Stimulated activated CD8-positive, alpha-beta memory T cell treated with anti-CD3 and anti-CD28 coated beads, Interleukin-15, amount 100 ng/mL, for 24 hours (primary cell): Measurements from ENCODE around the gene MAPKAPK2.

ENCODE experiments used
- DNase-seq: peaks from one replicate; pipeline ENCODE4 v3.0.0-alpha.2; 2020; ENCODE audit warnings: low read depth

MAPKAPK2 gene

DNA sequence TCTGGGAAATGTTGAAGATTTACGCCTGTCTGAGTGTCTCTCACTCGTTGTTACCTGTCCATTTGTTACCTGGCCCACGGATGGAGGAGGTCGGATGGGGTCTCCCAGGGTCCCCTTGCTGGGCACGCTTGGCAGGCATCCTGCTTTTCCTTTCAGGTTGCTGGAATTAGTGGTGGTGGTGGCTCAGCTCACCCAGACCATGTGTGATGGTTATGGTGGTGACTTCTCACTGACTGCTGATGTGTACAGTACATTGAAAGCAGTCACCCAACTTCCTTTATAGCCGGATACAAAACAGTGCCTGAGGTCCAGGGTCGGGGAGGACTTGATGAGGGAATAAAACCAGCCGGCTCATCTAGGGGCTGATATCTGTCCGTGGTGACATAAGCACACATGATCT, 19.5 kb downstream of the MAPKAPK2 start:
- DNase-seq, result no peak

DNA sequence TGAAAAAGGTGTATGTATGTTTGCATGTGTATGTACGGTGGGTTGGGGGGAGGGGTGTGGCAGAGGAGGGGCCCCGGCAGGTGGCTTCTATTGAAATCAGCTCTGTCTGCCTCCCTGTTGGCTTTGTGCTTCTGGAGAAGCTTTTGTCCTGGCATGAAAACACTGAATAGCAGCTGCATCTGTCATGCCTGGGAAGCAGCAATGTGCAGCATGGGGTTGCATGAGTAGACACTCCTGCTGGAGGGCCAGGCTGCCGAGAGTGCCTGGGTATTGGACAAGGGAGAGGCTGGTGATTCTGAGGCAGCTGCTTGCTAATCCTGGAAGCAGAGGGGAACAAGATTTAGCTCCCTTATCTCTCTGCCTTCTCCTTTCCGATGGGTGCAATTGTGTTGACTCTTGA, 20.5 kb downstream of the MAPKAPK2 start:
- DNase-seq, result no peak

DNA sequence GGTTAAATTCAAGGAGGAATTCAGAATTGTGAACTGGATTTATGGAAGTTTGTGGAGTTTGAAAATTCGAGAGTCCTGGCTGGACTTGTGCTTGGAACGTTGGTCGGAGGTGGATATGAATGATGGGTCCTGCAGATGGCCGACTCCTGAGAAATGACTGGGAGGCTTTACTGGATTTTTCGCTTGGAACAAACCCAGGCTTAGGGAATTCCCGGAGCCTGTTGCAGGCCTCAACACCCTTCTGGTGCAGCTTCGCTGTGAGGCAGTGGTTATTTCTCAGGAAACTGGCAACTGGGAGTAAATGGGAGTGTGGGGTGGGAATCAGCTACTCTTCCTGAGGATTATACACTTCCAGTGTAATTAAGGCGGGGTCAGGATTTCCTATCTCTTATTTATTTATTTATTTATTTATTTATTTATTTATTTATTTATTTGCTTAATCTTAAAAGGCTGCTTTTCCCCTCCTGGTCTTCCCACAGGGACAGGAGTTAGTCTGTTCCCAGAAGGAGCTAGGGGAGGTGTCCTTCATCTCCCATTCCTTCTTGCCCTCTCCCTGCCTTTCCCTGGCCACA, 21.1 kb downstream of the MAPKAPK2 start:
- DNase-seq, result no peak

DNA sequence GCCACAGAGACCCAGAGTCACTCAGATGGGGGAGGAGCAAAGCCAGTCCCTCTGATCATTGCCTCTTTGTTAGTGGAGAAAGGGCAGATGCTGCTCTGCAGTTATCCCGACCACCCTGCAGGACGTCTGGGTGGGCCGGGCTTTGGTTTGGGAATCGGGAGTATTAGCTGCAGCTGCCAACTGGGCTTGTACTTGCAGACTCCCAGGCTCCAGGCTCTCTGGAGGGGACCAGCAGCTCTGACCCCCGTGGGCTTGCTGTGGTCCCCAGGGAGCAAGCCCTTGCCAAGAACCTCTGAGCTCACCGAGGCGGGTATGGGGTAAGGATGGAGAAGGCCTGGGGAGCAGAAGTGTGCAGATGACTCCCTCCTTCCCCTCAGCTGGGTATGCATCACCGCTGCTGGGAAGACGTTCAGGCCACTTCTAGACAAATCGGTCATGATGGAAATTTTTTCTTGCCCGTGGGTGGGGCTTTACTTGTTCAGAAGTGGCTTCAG, 21.6 kb downstream of the MAPKAPK2 start:
- DNase-seq, result no peak

DNA sequence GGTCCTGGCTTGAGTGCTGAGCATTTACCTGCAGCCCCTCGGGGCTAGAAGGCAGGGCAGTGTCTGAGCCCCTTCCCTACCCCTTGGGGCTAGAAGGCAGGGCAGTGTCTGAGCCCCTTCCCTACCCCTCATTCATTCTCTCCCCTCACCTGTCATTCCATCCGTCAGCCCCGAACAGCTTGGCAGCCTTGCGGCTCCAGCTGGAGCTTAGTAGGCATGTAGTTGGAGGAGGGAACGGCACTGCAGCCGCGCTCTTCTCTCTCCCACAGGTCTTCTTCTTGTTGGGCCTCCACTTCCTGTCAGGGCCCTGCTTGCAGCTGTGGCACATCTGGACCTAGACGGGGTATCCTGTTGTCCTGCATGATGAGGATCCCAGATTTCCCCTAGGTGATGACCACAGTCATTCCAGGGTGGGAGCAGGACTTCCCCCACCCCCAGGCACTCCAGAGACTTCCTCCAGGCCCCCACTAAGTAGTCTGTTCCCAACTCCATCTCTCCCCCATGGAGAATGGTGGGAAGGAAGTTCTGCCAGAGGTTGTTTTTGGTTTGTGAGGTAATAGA, 22.2 kb downstream of the MAPKAPK2 start:
- DNase-seq, result no peak

DNA sequence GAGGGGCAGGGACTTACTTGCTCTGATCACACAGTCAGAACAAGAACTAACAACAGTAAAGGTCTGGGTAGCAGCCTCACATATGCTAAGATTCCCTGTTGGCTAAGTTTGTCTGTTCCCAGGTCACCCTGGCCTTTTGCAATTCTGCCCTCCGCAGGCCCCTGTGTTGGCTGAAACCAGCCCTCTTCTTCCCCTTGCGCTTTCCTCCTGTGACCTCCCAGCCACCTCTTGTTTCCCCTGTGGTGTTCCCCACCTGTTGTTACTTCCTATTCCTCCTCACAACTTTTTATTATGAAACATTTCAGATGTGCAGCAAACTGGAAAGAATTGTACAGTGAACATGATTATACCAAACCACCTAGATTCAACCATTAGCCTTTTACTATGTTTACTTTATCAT, 23.4 kb downstream of the MAPKAPK2 start:
- no peak for DNase-seq

DNA sequence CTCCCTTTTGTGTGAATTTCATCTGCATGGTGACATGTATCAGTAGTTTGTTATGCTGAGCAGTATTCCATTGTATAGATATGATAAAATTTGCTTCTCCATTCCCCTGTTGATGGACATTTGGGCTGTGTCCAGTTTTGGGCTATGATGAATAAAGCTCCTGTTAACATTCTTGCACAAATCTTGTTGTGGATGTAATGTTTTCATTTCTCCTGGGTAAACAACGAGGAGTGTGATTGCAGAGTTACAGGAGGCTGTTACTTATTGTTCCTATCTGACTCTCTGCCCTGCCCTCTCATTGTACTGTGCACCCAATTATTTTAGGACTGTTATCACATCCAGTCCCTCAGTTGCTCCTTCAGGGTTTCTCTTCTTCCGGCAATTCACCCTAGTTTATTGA, 24.2 kb downstream of the MAPKAPK2 start:
- DNase-seq, result no peak

DNA sequence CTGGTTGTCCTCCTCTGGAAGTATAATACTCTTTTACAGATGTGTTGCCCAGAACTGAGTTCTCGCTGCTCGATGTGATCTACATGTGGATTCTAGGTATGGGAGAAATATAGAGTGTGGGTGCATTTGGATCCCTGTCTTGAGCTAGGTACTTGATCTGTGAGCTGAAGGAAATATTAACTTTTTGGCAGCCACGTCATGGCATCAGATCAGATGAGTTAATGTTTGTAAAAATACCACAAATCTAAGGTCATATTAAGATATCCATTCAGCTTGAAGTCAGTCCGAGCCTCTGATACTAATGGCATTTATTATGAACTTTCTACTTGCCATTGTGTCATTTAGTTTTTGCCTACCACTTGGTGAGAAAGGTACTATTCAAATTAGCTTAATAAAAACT, 24.6 kb downstream of the MAPKAPK2 start:
- DNase-seq, result no peak

DNA sequence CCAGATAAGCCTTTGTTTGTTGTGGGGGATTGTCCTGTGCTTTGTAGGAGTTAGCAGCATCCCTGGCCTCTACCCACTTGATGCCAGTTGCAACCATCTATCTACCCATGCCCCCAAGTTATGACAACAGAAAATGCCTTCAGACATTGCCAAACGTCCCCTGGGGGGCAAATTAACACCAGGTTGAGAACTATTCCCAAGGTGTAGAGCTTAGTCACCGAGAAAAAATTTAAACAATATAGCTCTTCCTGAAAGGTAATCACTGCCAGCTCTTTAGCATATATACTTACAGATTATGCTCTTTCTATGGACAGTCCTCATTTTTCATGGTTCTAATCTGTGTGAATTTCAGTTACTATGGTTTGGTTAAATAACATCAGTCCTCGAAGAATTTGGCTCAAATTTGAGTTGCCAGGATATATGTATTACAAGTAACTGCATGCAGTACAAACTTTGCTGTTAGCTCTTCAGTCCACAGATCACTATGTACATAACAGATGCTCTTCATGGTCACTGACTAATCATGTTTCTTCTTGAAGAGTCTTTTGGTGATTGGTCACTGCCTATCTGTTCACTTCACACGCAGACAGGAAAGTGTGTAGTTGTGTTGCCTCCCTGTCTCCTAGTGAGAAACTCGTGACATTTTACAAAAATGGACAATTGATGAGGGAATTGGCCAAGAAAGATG, 25.2 kb downstream of the MAPKAPK2 start:
- no peak for DNase-seq

DNA sequence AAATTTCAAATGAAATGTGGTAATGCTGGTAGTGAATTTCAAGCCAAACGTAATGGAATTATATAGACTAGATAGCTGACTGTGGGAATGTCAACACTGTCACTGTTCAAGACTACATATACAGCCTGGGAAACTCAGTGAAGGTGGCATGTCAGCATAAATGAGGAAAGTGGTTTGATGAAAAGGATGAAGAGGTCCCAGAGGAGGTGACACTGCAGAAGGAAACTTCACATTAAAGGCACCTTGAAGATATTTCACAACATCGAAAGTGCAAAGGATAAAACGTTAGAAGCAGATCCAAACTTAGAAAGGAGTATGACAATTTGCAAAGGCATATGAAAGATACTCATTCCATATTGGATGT, 25.7 kb downstream of the MAPKAPK2 start:
- DNase-seq, result no peak

DNA sequence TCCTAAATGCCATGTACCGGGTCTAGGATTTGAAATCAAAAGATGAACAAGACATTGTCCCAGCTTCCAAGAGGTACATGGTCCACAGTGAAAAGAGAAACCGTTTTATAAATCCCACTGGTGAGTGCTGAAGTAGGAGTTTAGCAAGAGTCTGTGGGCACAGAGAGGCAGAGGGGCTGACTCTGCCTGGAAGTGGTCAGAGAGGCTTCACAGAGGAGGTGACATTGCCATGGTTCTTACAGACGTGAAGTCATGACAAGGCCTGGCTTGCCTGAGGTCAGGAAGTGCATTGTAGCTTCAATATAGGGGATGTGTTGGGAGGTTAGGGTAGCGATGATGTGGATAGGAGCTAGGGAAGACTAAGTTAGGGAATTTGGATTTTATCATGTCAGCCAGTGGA, 28.4 kb downstream of the MAPKAPK2 start:
- DNase-seq, result no peak

DNA sequence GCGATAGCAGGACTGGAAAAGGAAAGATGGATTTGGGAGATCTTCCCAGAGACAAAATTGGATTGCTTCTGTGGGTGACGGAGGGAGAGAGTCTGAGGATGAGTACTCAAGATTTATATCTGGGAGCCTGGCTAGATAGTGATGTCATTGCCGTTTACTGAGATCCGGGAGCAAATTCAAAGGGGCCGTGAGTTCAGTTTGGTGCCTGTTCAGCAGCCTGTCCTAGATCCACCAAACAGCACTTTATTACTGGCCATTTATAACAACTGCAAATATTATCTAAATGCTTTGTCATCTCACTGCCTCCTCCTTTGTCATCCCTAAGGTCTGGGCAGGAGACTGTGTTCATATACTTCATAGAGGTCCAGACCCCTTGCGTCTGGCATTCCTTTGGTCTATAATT, 29.2 kb downstream of the MAPKAPK2 start:
- DNase-seq, result no peak

DNA sequence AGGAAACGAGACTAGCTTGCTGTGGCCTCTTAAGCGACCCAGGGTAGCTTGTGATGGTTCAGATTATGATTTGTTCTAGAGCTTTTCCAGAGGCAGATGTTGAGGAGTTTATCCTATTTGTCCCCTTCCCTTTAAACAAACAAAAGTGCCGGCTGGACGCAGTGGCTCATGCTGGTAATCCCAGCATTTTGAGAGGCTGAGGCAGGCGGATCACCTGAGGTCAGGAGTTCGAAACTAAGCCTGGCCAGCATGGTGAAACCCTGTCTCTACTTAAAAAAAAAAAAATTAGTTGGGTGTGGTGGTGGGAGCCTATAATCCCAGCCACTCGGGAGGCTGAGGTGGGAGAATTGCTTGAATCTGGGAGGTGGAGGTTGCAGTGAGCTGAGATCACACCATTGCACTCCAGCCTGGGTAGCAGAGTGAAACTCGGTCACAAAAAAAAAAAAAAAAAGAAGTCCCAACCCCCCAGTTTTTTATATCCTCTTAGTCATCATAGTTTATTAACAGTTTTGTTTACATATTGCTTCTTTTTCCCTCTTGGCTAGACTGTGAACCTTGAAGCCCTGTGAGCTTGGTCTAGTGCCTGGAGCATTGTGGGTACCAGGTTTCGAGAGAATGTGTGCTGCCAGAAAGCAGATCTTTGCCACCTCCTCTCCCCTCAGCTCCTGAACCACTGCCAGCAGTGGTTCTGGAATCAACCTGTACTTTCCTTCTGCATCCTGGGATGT, 29.8 kb downstream of the MAPKAPK2 start:
- DNase-seq, result no peak

DNA sequence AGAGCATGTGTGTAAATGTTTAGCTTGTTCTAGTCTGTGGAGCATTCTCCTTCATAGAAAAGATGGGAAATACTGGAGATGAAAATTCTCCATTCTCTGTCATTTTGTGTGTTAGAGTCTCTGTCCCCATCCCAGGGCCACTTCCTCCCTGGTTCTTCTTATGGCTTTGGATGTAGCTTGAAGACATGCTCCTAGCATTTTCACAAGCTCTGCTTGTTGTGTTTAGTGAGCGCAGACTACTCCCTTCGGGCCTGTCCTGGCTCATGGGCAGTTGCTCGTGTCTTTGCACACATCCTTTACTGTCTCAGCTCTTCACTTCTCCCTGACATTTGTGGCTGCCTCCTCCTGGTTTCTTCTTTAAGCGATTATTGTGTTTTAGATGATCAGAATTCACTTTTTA, 30.4 kb downstream of the MAPKAPK2 start:
- no peak for DNase-seq

DNA sequence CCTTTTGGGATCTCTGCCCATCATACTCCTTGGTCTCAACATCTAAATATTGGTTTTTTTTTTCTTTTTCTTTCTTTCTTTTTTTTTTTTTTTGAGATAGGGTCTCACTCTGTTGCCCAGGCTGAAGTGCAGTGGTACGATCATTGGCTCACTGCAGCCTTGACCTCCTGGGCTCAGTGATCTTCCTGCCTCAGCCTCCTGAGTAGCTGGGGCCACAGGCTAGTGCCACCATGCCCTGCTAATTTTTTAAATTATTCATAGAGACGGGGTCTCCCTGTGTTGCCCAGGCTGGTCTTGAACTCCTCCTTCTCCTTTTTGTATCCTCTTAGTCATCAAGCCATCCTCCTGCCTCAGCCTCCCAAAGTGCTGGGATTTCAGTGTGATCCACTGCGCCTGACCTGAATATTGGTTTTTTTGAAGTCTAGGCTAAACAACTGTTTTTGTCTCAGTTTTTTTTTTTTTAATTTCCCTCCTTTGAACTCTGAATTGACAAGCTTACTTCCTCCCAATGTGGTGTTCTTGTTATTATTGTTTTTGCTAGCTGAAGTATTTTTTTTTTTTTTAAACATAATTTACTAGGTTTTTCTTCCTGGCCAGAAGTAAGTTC, 30.9 kb downstream of the MAPKAPK2 start:
- no peak for DNase-seq

DNA sequence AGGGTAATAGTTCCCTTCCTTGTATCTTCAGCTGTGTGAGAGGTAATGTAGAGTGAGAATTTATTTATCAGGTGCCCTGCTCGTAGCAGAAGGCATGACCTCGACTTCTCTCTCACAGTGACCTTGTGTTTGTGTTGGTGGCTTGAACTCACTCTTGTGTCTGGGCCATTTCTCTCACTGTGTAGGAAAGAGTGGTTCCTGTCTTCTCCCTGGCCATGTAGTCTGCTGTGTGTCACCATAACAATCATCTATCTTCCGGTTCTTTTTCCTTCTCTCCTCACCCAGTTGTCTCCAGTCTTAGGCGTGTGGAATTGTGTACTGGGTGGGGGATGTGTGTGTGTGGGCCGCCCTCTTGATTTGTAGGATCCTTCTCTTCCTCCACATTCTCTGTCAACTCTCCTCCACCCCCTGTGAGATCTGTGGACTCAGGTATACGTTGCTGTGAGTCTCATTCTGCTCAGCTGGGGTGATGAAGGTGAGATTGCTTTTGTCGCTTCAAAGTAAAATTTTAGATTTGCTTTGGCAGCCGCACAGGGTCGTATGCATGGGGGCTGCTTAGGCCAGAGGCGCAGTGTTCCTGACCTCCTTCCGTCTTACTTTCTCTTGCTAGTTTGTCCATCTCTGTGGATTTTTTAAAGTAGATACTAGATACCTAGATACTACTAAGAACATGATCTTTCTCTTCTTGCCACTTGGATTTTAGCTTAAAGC, 31.6 kb downstream of the MAPKAPK2 start:
- no peak for DNase-seq

DNA sequence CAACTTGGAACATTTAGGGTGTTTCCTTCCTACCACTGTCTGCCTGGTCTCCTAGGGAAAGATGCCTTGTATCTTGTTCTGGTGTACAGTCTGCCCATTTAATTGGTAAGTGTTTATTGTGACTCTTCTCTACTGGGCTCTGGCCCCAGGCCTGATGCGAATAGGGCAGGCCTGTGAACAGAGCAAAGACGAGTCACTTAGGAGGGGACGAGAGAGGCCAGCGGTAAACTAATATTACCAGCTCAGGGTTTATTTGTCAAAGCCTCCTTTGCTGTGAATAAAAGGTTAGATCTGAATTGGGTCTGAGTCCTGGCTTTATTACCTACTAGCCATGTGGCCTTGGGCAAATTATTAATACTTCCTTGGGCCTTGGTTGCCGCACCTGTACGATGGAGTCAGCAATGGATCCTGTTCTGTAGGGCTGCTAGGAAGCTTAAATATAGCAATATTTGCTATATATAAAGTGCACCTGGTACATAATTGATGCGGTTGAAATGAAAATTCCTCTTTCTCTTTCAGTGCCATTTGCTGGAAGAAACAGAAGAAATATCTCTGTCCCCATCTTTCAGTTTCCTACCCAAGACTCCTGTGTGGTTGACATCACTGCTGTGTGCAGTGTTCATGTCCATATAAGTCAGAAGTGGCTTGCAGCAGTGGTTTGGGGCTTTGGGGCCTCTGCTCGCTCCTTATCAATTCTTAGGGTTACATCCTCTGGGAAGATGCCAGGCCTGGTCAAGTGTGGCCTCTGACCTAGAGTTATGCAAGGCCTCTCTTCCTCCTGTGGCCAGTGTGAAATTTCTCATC, 32.4 kb downstream of the MAPKAPK2 start:
- DNase-seq, result no peak

DNA sequence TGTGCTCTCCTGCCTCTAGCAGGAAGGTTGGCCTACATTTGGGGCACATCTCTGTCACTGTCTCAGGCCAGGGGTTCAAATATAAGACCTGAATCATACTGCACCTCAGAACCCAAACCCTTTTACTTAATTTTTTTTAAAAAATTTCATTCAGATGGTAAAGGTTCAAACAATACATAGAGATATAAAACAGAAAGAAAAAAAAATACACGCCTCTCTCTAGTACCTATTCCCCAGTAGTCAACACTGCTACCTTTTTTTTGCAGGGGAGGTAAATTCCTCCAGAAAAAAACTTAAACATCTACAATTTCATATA, 32.9 kb downstream of the MAPKAPK2 start:
- no peak for DNase-seq

DNA sequence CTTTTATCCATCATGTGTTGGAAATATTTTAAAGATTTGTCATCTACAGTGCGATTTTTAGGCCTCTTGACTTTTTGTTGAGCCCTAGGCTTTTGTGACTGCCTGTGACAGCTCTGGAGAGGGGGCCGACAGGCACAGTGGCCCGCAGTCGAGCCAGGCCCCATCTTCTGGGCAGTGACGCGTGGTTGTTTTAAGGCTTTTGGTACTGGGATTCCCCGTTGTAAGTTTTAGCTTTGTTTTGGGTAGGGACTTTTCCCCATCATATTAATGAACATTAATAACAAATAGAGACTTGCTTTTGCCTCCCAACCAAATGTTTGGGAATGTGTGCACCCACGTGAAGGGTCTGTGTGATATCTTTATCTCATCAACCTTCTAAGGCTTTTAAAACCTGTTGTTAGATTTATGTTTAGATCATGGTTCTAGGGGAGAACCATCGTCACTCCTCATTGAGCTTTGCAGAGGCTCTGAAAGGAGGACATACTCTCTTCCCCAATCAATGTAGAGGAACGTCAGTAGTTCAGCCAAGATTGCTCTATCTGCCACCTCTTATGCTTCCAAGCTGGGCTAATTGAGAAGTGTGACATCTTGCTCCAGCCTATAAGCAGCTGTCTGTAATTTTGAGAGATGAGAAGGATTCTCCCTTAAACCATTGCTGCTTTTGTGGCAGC, 34.6 kb downstream of the MAPKAPK2 start:
- DNase-seq, result no peak

DNA sequence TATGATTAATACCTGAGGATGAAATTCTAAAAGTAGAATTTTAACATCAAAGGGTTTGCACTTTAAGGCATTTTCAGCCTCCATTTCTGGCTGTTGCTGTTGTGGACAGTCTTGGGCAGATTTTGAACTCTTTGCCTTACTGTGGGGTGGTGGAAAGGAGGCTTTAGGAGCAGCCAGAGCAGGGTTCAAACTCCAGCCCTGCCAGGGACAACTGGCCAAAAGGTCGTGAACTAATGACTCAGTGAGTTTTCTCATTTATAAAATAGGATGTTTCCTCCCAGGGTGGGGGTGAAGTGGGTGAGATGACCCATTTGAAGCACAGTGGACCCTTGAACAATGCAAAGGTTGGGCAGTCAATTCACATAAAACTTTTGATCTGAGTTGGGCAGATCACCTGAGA, 36.7 kb downstream of the MAPKAPK2 start:
- DNase-seq, result no peak
